OCI-LY7 (cell line): Measurements from ENCODE around the gene SDK2.

Experiments used
- CTCF ChIP-seq: fragments of 200-600 bp; sonication (generic); conservative IDR thresholded peaks from 2 replicates; pipeline ENCODE4 v1.5.1; 2014; ENCODE audit warnings: mild to moderate bottlenecking, antibody characterized with exemption, low read length, moderate library complexity, mixed read lengths
- EZH2phosphoT487 ChIP-seq: fragments of 200-600 bp; sonication (generic); IDR thresholded peaks from 2 replicates; pipeline ENCODE4 v1.6.1; 2018; ENCODE audit warnings: low read depth, borderline replicate concordance, mild to moderate bottlenecking, mixed run types, antibody characterized with exemption, low read length, moderate library complexity, mixed read lengths

- TF ChIP-seq CTCF (no peak), EZH2phosphoT487 (no peak)
Measured at GRCh38 chr17:73360961-73361761, 283.1 kb downstream of the SDK2 start.
